ENCODE data around the gene TRIM33.
"Not testable (repeated sequence)": the region's sequence is repeated elsewhere in the genome, so short reads cannot be mapped to it uniquely, and the experiment has no call there.

TRIM33 gene

DNA sequence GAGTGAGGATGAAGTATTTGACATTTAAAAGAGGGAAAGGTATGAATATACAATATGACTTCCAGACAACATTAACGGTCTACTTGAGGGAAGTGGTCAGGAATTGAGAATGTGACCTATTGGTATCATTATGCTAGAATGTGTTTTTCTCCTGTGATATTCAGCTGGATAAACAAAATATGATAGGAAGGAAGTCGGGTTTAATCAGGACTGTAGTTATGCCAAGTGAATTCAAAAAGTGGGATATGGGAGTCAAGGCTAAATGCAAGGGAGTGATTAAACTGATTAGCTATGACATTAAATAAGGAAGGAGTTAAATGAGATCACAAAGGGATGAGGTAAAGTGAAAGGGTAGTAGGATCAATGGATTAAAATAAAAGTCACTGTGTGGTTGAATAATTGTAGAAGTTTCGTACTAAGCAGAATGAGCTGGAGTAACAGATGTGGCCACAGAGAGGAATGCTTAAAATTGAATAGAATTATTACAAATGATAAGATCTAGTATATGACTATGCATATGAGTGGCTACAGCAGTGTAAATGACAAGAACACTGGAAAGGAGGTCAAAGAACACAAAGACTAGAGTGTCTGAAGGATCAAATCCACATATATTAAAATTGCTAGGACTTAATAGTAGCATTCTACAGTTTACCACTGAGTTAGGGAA, 62.5 kb downstream of the TRIM33 start:
- no peak overlapping the region for H3K4me3 ChIP-seq (ENCODE audit: low read depth, low read length)

DNA sequence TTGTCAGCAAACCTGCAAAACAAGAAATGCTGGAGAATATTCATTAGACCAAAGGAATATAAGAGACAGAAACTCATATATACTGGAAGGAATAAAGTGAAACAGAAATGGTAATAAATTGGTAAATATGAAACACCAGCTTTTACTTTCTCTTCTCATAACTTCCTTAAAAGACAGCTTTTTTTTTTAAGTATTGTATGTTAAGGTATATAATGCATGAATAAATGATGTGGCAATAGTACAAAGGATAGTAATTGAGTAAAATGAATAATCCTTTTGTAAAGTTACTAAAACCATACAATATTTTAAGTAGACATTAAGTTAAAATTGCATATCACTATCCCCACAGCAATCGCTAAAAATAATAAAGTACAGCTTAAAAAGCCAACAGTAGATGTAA, 64.8 kb downstream of the TRIM33 start:
- H3K4me3 ChIP-seq (ENCODE audit: low read depth, low read length), result no peak overlapping the region
- TF ChIP-seq, protein P1, sequence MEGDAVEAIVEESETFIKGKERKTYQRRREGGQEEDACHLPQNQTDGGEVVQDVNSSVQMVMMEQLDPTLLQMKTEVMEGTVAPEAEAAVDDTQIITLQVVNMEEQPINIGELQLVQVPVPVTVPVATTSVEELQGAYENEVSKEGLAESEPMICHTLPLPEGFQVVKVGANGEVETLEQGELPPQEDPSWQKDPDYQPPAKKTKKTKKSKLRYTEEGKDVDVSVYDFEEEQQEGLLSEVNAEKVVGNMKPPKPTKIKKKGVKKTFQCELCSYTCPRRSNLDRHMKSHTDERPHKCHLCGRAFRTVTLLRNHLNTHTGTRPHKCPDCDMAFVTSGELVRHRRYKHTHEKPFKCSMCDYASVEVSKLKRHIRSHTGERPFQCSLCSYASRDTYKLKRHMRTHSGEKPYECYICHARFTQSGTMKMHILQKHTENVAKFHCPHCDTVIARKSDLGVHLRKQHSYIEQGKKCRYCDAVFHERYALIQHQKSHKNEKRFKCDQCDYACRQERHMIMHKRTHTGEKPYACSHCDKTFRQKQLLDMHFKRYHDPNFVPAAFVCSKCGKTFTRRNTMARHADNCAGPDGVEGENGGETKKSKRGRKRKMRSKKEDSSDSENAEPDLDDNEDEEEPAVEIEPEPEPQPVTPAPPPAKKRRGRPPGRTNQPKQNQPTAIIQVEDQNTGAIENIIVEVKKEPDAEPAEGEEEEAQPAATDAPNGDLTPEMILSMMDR (IDR thresholded peaks at IDR 0.05; ENCODE audit: borderline replicate concordance, insufficient read depth, low read depth, low read length), result no peak

More for the DNA sequence above, 62.5 kb downstream of the TRIM33 start:
- TF ChIP-seq, protein P1 (IDR thresholded peaks at IDR 0.05; ENCODE audit: borderline replicate concordance, insufficient read depth, low read depth, low read length), result no peak

DNA sequence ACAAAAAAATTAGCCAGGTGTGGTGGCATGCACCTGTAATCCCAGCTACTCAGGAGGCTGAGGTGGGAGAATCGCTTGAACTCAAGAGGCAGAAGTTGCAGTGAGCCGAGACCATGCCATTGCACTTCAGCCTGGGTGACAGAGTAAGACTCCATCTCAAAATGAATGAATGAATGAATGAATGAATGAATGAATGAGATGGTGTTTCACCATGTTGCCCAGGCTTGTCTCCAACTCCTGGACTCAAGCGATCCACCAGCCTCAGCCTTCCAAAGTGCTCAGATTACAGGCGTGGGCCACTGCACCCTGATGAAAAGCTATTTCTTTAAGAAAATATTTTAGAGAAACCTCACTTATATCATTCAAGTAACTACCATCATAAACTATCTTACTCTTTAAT, 67.8 kb downstream of the TRIM33 start:
- not testable (repeated sequence) for H3K4me3 ChIP-seq (ENCODE audit: low read depth, low read length)

DNA sequence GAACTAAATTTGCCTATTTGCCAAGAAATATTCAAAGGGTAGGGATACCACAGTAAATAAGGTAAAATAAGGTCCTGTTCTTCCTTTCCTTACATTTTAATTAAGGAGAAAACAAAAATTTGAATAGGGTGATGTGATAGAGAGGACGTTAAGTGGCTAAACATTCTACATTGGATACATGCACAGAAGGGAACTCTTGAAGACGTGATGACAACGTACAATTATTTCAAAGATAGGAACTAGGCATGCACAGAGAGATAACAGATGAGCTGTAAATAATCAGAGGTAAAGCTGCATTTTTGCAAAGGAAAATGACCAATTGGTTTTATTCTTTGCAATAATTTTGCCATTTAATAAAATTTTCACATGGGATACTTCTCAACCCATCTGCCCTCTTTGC, 69.7 kb downstream of the TRIM33 start:
- H3K4me3 ChIP-seq (ENCODE audit: low read depth, low read length), result no peak overlapping the region
- TF ChIP-seq, protein P1 (IDR thresholded peaks at IDR 0.05; ENCODE audit: borderline replicate concordance, insufficient read depth, low read depth, low read length), result no peak

DNA sequence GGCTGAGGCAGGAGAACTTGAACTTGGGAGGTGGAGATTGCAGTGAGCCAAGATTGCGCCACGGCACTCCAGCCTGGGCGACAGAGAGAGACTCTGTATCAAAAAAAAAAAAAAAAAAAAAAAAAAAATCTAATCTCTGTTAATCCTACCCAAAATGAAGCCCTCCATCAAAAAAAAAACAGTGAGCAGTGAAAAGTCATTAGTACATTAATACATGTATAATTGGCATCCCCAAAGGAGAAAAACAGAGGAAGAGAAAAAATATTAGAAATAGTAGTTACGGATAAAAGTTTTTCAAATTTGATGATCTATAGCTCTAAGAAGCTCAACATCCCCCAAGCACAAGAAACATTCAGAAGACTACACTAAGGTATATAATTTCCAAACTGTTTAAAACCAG, 71.6 kb downstream of the TRIM33 start:
- TF ChIP-seq, protein P1 (IDR thresholded peaks at IDR 0.05; ENCODE audit: borderline replicate concordance, insufficient read depth, low read depth, low read length), result no peak
- H3K4me3 ChIP-seq (ENCODE audit: low read depth, low read length), result no peak overlapping the region

DNA sequence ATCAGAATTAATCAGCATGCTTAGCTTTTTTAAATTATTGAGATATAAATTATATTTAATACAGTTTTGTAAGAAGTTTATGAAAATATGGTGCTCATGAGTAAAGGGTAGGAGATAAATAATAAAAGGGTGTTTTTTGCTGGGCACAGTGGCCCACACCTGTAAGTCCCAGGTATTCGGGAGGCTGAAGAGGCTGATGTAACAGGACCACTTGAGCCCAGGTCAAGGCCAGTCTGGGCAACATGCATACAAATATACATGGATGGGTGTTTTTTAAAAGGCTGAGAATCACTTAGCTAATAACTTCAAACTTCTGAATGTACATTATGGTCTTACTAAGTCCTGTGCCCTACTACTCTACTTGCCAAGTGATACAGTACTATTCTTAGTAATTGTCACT, 73.2 kb downstream of the TRIM33 start:
- H3K4me3 ChIP-seq (ENCODE audit: low read depth, low read length), result no peak overlapping the region
- TF ChIP-seq, protein P1 (IDR thresholded peaks at IDR 0.05; ENCODE audit: borderline replicate concordance, insufficient read depth, low read depth, low read length), result no peak

DNA sequence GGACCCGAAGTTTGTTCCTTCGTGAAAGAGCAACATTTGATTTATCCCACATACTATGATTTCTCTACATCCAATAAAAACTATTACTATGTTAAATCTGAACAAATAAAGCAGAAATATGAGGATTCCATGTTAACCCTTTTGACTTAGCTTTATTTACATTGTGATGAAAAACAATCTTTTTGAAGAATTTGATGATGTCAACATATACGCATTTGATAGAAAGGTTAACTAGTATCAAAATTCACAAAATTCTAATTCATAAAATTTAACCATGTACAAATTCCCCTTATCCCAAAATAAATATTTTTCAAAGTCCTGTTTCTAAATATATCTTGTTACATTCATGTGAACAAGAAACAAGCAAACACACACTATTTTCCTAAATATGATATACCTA, 74.2 kb downstream of the TRIM33 start:
- H3K4me3 ChIP-seq (ENCODE audit: low read depth, low read length), result no peak overlapping the region
- TF ChIP-seq, protein P1 (IDR thresholded peaks at IDR 0.05; ENCODE audit: borderline replicate concordance, insufficient read depth, low read depth, low read length), result no peak
